ENCODE results near the gene ANP32D.

DNA sequence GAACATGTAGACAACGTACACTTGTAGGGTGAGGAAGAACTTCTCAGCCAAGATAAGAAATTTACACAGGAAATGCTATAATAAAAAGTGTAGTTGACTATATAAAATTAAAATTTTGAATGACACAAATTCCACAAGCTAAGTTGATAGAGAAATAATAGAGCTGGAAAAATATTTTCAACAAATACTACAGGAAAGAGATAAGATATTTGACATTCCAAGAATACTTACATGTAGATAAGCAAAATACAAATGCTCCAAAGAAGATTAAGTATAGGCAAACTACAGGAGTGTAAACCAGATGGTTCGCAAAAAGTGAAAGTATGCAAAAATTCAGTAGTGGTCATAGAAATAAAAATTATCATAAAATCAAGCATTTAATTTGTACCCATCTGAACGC lies 49.2 kb upstream of the ANP32D start:
- no peak for TF ChIP-seq NFIC (IDR thresholded peaks at IDR 0.05; ENCODE audit: borderline replicate concordance)
- TF ChIP-seq EZH2phosphoT487 (IDR thresholded peaks at IDR 0.05; ENCODE audit: borderline replicate concordance, low read depth) = no peak
- TF ChIP-seq, protein P1, sequence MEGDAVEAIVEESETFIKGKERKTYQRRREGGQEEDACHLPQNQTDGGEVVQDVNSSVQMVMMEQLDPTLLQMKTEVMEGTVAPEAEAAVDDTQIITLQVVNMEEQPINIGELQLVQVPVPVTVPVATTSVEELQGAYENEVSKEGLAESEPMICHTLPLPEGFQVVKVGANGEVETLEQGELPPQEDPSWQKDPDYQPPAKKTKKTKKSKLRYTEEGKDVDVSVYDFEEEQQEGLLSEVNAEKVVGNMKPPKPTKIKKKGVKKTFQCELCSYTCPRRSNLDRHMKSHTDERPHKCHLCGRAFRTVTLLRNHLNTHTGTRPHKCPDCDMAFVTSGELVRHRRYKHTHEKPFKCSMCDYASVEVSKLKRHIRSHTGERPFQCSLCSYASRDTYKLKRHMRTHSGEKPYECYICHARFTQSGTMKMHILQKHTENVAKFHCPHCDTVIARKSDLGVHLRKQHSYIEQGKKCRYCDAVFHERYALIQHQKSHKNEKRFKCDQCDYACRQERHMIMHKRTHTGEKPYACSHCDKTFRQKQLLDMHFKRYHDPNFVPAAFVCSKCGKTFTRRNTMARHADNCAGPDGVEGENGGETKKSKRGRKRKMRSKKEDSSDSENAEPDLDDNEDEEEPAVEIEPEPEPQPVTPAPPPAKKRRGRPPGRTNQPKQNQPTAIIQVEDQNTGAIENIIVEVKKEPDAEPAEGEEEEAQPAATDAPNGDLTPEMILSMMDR (IDR thresholded peaks at IDR 0.05) = no peak
- TF ChIP-seq CHD2 (IDR thresholded peaks at IDR 0.05; ENCODE audit: low read length, partially characterized antibody) = no peak
- TF ChIP-seq PBX3 (IDR thresholded peaks at IDR 0.05) = no peak
